HG02610 (cell line): ENCODE measurements around the gene PPM1L.

Source experiments
- ATAC-seq: cut with Tn5 transposase; IDR thresholded peaks from one replicate; pipeline ENCODE4 v1.9.1; 2021; ENCODE audit warnings: mild to moderate bottlenecking, moderate library complexity; ENCODE audit not compliant: unreplicated experiment

Gene PPM1L

DNA sequence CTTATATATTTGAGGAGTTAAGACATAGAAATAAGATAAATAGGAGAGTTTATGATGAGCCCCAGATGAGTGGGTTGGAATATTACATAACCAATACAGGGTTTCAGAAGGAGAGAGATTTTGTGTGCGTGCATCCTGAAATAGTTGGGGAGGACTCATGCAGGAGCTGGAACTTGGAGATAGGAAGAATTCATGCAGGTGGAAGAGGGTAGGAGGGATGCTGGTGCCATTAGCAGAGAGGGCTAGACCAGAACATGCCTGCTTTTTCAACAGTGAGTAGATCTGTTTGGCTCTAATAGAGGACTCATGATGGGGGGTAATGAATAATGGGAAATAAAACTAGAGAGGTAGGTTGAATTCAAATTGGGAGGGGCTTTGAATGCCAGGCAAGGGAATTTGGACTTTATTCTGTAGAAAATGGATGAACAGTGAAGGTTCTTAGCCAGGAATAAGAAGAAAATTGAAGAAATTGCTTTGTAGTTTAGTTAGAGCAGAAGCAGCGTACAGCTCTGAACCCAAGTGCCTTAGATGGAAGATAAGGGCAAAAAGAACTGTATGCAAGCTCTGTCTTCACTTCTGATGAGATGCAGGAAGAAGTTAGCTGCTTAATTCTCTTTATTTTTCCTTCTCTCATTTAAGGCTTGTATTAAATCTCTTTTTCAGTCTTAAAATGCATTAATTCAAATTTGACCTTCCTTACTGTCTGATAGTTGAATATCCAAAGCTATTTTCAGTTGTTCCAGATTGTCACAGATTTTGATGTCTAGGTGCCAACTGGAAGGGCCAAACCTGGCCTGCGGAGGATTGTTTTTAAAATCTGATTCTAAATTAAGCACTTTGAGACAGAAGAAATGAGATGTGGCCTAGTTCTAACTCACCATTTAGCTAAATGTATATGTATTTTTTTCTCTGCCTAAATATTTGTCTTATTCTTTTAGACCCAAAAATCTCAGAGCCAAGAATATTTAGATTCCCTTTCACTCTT lies 86.3 kb downstream of the PPM1L start:
- no peak for ATAC-seq

GRCh38 chr3:160851629-160852210 lies 95.7 kb downstream of the PPM1L start:
- no peak for ATAC-seq

- ATAC-seq = no peak
These were observed 96.8 kb downstream of the PPM1L start for GRCh38 chr3:160852856-160853255.

- ATAC-seq = no peak
These were observed 100.4 kb downstream of the PPM1L start for GRCh38 chr3:160856450-160856849.

DNA sequence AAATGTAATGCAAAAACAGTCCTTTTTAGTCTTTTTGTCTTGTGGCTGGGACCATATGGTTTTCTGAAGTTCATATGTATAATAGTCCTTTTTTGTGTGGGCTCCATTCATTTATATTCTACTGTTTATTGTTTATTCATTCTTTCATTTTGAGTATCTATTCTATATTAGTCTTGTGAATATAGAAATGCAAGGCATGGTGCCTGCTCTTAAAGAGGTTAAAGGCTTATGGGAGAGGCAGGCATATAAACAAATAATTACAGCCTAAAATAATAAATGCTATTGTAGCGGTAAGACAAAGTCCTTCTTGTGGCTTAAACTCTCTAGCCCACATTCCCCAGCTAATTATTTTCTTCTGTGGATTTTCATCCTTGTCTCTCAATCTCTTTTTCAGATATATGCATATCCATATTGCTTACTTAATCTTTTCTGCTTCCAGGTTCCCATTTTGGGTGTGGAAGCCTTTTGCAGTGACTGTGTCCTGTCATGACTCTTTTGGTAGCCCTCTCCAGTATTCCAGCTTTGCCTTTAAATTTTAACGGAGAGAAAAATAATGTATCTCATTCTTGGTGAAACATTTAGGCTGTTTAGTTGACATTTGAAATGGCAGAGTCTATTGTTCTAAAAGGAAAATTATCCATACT lies 101.6 kb downstream of the PPM1L start:
- ATAC-seq = no peak

GRCh38 chr3:160860346-160860745 lies 104.3 kb downstream of the PPM1L start:
- no peak for ATAC-seq

- ATAC-seq = no peak
These were observed 113.8 kb downstream of the PPM1L start for GRCh38 chr3:160869825-160870224.

GRCh38 chr3:160870327-160870726 lies 114.3 kb downstream of the PPM1L start:
- no peak for ATAC-seq

DNA sequence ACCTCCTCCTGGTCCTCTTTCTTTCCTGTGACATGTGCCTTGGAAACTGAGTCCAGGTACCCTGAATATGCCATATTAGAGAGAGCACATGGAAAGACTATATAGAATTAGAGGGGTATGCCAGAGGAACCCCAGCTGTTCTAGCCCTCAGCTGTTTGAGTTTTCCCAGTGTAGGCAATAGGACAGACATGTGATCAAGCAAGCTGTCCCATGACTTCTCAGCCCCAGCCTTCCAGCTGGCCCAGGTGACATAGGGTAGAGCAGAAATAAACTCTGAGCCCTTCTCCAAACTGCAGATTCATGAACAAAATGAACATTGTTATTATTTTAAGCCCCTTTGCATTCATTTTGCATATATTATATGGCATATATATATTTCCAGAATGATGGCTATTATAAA lies 118.7 kb downstream of the PPM1L start:
- ATAC-seq = no peak

GRCh38 chr3:160876643-160877042 lies 120.6 kb downstream of the PPM1L start:
- no peak for ATAC-seq

DNA sequence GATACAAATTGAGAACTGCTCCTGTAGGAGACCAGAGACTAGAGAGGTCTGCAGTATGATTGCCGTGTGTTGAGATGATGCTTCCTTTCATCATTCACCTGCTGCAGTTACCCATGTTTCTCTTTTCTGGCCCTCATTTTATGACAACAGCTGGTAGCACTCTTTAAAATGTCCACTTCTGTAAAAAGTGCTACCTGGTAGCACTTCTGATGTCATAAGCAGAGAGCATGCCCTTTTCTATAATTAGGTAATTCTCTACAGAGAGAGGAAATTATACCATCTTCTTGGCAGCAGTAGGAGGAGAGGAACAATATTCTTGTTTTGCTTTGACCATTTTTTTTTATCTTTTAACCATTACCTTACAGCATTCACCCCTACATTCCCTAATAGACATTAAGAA lies 123.8 kb downstream of the PPM1L start:
- ATAC-seq = no peak

DNA sequence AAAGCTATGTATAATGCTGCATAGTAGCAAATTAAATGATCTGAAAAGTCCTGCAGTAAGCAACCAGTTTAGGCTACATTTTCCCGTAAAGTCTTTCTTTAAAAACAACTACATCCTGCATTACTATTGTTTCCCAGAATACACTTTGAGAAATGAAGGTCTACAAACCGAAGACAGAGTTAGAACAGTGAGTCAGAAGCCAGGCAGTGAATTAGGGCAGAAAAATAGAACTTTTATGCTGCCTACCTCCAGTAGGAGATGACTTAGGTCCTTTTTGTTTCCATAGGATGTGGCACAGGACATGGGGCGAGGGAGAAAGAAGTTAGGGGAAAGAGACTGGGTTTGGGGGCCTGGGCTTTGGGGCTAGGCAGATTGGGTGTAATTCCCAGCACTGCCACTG lies 127.3 kb downstream of the PPM1L start:
- no peak for ATAC-seq

GRCh38 chr3:160885791-160886286 lies 129.8 kb downstream of the PPM1L start:
- peak; percentile 34 for ATAC-seq

- peak; percentile 95 for ATAC-seq
These were observed 130.4 kb downstream of the PPM1L start for GRCh38 chr3:160886421-160886820.

DNA sequence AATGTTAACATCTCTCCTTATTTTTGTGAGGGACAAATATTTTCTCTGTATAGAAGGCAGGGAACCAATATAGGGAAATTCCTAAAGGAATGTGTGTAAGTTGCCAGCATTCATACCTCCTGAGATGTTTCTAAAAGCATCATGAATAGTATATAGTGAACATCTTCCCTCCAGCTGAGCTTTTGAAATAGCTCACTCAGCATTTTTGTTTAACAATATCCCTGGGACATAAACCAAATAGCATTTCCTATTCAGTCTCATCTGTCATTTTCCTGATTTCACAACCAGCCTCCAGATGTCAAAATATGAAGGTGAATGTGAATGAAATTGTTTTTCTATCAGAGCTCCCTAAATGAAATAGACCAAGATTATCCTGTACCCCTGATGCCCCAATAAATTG lies 137.2 kb downstream of the PPM1L start:
- ATAC-seq = no peak

DNA sequence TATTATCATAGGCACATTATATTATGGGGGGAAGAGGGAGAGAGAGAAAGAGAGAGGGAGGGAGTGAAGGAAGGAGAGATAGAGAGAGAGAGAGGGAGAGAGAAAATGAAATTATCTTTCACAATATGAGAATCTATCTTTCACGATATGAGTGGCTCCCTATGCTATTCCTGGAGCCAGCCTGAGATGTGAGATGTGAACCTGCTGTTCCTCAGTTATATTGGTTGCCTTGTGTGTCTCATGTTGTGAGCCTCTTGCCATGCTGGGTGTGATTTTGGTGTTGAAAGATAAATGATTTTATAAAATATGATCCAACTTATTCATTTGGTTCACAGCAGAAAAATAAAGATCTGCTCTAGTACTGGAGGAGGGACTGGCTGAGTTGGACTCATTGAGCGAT lies 148.7 kb downstream of the PPM1L start:
- no peak for ATAC-seq

DNA sequence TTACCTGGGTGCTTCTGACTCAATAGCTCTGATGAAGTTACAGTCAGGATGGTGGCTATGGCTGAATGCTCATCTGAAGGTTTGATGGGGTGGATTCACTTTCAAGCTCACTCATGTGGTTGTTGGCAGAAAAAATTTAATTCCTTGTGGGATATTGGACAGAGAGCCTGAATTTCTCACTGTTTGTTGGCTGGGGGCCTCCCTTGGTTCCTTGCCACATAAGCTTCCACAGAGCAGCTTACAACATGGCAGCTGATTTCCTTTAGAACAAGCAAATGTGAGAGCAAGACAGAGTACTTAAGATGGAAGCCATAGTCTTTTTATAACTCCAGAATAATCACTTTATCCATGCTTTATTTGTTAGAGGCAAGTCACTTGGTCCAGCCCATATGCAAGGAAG lies 150.6 kb downstream of the PPM1L start:
- no peak for ATAC-seq

- no peak for ATAC-seq
These were observed 153.9 kb downstream of the PPM1L start for GRCh38 chr3:160909917-160910316.

DNA sequence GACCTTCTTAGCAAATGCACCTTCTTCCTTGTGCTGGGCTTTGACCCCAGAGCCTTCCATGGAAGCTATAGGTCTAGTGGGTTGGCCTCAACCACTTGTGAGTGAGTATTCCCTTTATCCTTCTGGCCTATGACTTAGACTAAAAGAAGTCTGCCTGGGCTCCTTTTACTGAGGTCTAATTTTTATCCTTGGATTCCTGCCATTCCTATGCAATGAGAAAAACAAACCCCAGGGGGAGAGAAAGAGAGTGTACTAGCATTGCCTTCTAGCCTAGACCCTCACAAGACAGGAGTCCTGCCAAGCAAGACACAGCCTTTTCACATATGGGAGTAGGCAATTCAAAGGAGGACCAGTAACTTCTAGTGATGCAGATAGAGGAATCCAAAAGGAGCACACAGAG lies 155.4 kb downstream of the PPM1L start:
- no peak for ATAC-seq

DNA sequence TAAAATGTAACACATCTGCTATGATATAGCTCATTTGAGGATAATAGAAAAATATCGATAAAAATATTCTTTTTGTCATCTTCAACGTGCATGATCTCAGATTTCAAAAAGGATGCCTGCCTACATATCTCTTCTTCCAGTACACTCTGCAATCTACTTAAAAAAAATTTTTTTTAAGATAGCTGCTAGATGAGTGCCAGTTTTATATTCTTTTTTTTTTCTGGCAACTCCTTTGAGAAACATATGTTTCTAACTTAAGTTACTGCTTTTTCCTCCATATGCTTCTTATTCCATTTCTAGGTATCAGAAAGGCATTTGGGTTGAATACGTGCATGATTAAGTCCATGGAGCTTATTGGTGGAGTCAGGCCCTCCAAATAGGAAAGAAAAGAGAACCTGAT lies 160.4 kb downstream of the PPM1L start:
- ATAC-seq = no peak

- ATAC-seq = no peak
These were observed 163.9 kb downstream of the PPM1L start for GRCh38 chr3:160919942-160920341.
